HepG2 (cell line): ENCODE measurements around the gene ABCG4. TPM values are rescaled to one million over a fixed set of nuclear protein-coding genes. Genes with fewer than 3 reads are reported as not detected.

Source experiments
- CENPT ChIP-seq: sonication (generic); formaldehyde crosslinking; IDR thresholded peaks from 2 replicates; pipeline ENCODE4 v1.8.0; 2022; ENCODE audit warnings: low read depth, mild to moderate bottlenecking, moderate library complexity, missing genetic modification reagents
- CTCF ChIP-seq: sonication (generic); formaldehyde crosslinking; IDR thresholded peaks from 2 replicates; pipeline ENCODE4 v1.5.0; 2020; ENCODE audit warnings: mild to moderate bottlenecking, missing genetic modification reagents, moderate library complexity
- ESRRA ChIP-seq: sonication (generic); formaldehyde crosslinking; IDR thresholded peaks from 2 replicates; pipeline ENCODE4 v1.5.1; 2020; ENCODE audit warnings: mild to moderate bottlenecking, low read depth, missing genetic modification reagents
- HMGXB4 ChIP-seq, 2 experiments: sonication (generic) in 1 of 2; formaldehyde crosslinking in 1 of 2; IDR thresholded peaks; 2 replicates each; pipeline versions ENCODE4 v1.4.0 to v1.6.1; 2018 to 2020; ENCODE audit warnings: missing genetic modification reagents in 2 of 2, borderline replicate concordance in 1 of 2, low read depth in 1 of 2, mild to moderate bottlenecking in 1 of 2, missing biosample characterization in 1 of 2
- KLF6 ChIP-seq: IDR thresholded peaks from 2 replicates; pipeline ENCODE4 v1.8.0; 2016; ENCODE audit warnings: missing biosample characterization, missing genetic modification reagents
- MTF1 ChIP-seq: sonication (generic); formaldehyde crosslinking; IDR thresholded peaks from 2 replicates; pipeline ENCODE4 v1.5.0; 2020; ENCODE audit warnings: missing genetic modification reagents
- RCOR2 ChIP-seq: IDR thresholded peaks from 2 replicates; pipeline ENCODE4 v1.6.1; 2016; ENCODE audit warnings: missing biosample characterization, missing genetic modification reagents
- SCMH1 ChIP-seq: sonication (generic); formaldehyde crosslinking; IDR thresholded peaks from 2 replicates; pipeline ENCODE4 v1.9.0; 2021; ENCODE audit warnings: missing genetic modification reagents, mild to moderate bottlenecking, borderline replicate concordance
- SMYD3 ChIP-seq: sonication (generic); formaldehyde crosslinking; IDR thresholded peaks from 2 replicates; pipeline ENCODE4 v1.8.1; 2023; ENCODE audit warnings: mild to moderate bottlenecking, missing genetic modification reagents
- SRY ChIP-seq: sonication (generic); formaldehyde crosslinking; IDR thresholded peaks from 2 replicates; pipeline ENCODE4 v1.8.0; 2022; ENCODE audit warnings: mild to moderate bottlenecking, missing genetic modification reagents
- ZFP91 ChIP-seq: sonication (generic); formaldehyde crosslinking; IDR thresholded peaks from 2 replicates; pipeline ENCODE4 v1.9.0; 2022; ENCODE audit warnings: missing genetic modification reagents, mild to moderate bottlenecking, borderline replicate concordance
- ZNF121 ChIP-seq: sonication (generic); formaldehyde crosslinking; IDR thresholded peaks from 2 replicates; pipeline ENCODE4 v1.5.0; 2020; ENCODE audit warnings: mild to moderate bottlenecking, missing genetic modification reagents
- ZNF138 ChIP-seq: sonication (generic); formaldehyde crosslinking; IDR thresholded peaks from 2 replicates; pipeline ENCODE4 v1.5.0; 2020; ENCODE audit warnings: mild to moderate bottlenecking, low read depth, missing genetic modification reagents
- ZNF337 ChIP-seq: sonication (generic); formaldehyde crosslinking; IDR thresholded peaks from 2 replicates; pipeline ENCODE4 v1.5.1; 2020; ENCODE audit warnings: missing genetic modification reagents, low read depth, mild to moderate bottlenecking, borderline replicate concordance
- ZNF496 ChIP-seq: sonication (generic); formaldehyde crosslinking; IDR thresholded peaks from 2 replicates; pipeline ENCODE4 v1.8.1; 2023; ENCODE audit warnings: mild to moderate bottlenecking, moderate library complexity, missing genetic modification reagents; ENCODE audit not compliant: insufficient replicate concordance
- ZNF550 ChIP-seq: sonication (generic); formaldehyde crosslinking; IDR thresholded peaks from 2 replicates; pipeline ENCODE4 v1.4.0; 2020; ENCODE audit warnings: mild to moderate bottlenecking, missing genetic modification reagents, borderline replicate concordance
- ZNF639 ChIP-seq: conservative IDR thresholded peaks from 2 replicates; pipeline ENCODE4 v1.6.1; 2018; ENCODE audit warnings: missing genetic modification reagents
- ZNF709 ChIP-seq: sonication (generic); formaldehyde crosslinking; IDR thresholded peaks from 2 replicates; pipeline ENCODE4 v1.5.0; 2020; ENCODE audit warnings: mild to moderate bottlenecking, missing genetic modification reagents
- ZNF816 ChIP-seq: sonication (generic); formaldehyde crosslinking; IDR thresholded peaks from 2 replicates; pipeline ENCODE4 v1.8.0; 2022; ENCODE audit warnings: missing genetic modification reagents, mild to moderate bottlenecking, borderline replicate concordance
- polyA plus RNA-seq, 8 experiments: library from polyadenylated mRNA; depleted of rRNA in 3 of 8; stranded (reverse) in 7 of 8; unstranded in 1 of 8; fragments of >200 nt; fragmentation: Illumina TruSeq in 4 of 8; extraction: Trizol in 4 of 8; gene quantifications; 2 replicates each; pipeline versions ENCODE4 v1.2.1 to v1.2.3, GENCODE V29; 2011 to 2016; ENCODE audit warnings: low read depth in 4 of 8, missing spikeins in 1 of 8, mixed read lengths in 1 of 8; ENCODE audit not compliant: insufficient read depth in 1 of 8
- total RNA-seq, 5 experiments: library from RNA; depleted of rRNA; stranded (reverse); fragments of >200 nt; fragmentation: Illumina TruSeq; extraction: Trizol; gene quantifications; 2 replicates each; pipeline ENCODE4 v1.2.3, GENCODE V29; 2016; ENCODE audit warnings: low read depth in 1 of 5

ABCG4 gene
- total and polyA plus RNA-seq, 2 of the 13 experiments (the other 11 are each of a cell fraction or from before 2014, with no cell fraction given), result not detected

GRCh38 chr11:119205574-119206510 is 57.0 kb downstream of the ABCG4 start, which contains the start of gene CBL (continued):
- TF ChIP-seq ZNF639 (CRISPR knock-in tag) (no peak), CENPT (no peak), ZNF337 (no peak), RCOR2 (CRISPR knock-in tag) (no peak), ZFP91 (CRISPR knock-in tag) (peak; percentile 28; the same call in 1 of the 2 replicates), ZNF496 (CRISPR knock-in tag) (no peak), ZNF709 (CRISPR knock-in tag) (peak; percentile 53), ZNF138 (CRISPR knock-in tag) (no peak), ZNF550 (CRISPR knock-in tag) (no peak), ZNF121 (CRISPR knock-in tag) (no peak), ZNF816 (CRISPR knock-in tag) (0 out of 2 replicates have a peak, but pooled peaks have one; percentile 15), SCMH1 (CRISPR knock-in tag) (no peak), ESRRA (CRISPR knock-in tag) (no peak), HMGXB4 (CRISPR knock-in tag; IDR thresholded peaks at IDR 0.05; ENCODE audit: borderline replicate concordance in 1 of 2, low read depth in 1 of 2) (peak in 1 of 2 experiments; percentile 26; a peak in 2 of 4 replicates), MTF1 (CRISPR knock-in tag) (no peak), SMYD3 (CRISPR knock-in tag) (no peak), KLF6 (no peak), SRY (CRISPR knock-in tag) (0 out of 2 replicates have a peak, but pooled peaks have one; percentile 12), CTCF (peak; percentile 86)
